H1 (cell line): Measurements from ENCODE around the gene UBE2E2. TPM values are rescaled to one million over a fixed set of nuclear protein-coding genes. Genes with fewer than 3 reads are reported as not detected.

ENCODE experiments used
- BRCA1 ChIP-seq: IDR thresholded peaks from 2 replicates; pipeline ENCODE4 v1.6.1; 2012; ENCODE audit warnings: low read depth, low read length, improper control_type of control experiment
- CHD2 ChIP-seq: IDR thresholded peaks from 2 replicates; pipeline ENCODE4 v1.6.1; 2012; ENCODE audit warnings: low read length, improper control_type of control experiment
- CTBP2 ChIP-seq: IDR thresholded peaks from 2 replicates; pipeline ENCODE4 v1.7.0; 2011; ENCODE audit warnings: borderline replicate concordance, mild to moderate bottlenecking, moderate library complexity, mixed read lengths, low read length; ENCODE audit not compliant: insufficient read depth, insufficient read length
- E2F6 ChIP-seq: IDR thresholded peaks from 2 replicates; pipeline ENCODE4 v1.6.1; 2012; ENCODE audit warnings: inconsistent platforms
- HDAC2 ChIP-seq, 2 experiments: fragments of 300-600 bp in 1 of 2; sonication (generic) in 1 of 2; IDR thresholded peaks; 2 replicates each; pipeline ENCODE4 v1.6.1; 2011 to 2012; ENCODE audit warnings: low read depth in 2 of 2, low read length in 2 of 2, mild to moderate bottlenecking in 2 of 2, moderate library complexity in 2 of 2, borderline replicate concordance in 1 of 2, inconsistent platforms in 1 of 2
- MAFK ChIP-seq: IDR thresholded peaks from 2 replicates; pipeline ENCODE4 v1.6.1; 2012; ENCODE audit warnings: low read depth, mild to moderate bottlenecking, improper control_type of control experiment, low read length
- NANOG ChIP-seq: IDR thresholded peaks from 2 replicates; pipeline ENCODE4 v1.6.1; 2011; ENCODE audit warnings: low read length, low read depth, mild to moderate bottlenecking, inconsistent platforms; ENCODE audit not compliant: insufficient read depth, poor library complexity, severe bottlenecking
- SRF ChIP-seq: IDR thresholded peaks from 2 replicates; pipeline ENCODE4 v1.6.1; 2011; ENCODE audit warnings: mild to moderate bottlenecking, low read depth, low read length, moderate library complexity
- TAF1 ChIP-seq: IDR thresholded peaks from 2 replicates; pipeline ENCODE4 v1.6.1; 2011; ENCODE audit warnings: mild to moderate bottlenecking, low read depth, low read length
- TBP ChIP-seq: IDR thresholded peaks from 2 replicates; pipeline ENCODE4 v1.6.1; 2011; ENCODE audit warnings: low read depth, low read length, improper control_type of control experiment
- polyA plus RNA-seq, 7 experiments: library from polyadenylated mRNA; depleted of rRNA in 3 of 7; stranded (reverse) in 5 of 7; unstranded in 2 of 7; fragments of >200 nt in 5 of 7; fragments of 200-250 nt in 2 of 7; gene quantifications; 1 replicate in 5 of 7; 2 replicates in 1 of 7; 4 replicates in 1 of 7; pipeline versions ENCODE4 v1.2.1 to v1.2.3, GENCODE V29; 2011 to 2013; ENCODE audit warnings: missing spikeins in 2 of 7, mixed read lengths in 2 of 7
- total RNA-seq: library from RNA; stranded (reverse); fragmentation: NEBNext Ultra II Directional; extraction: Animal tissue kit (Norgen Biotek cat#: 25700); gene quantifications from 2 replicates; pipeline ENCODE4 v1.2.1, GENCODE V29; 2021
- TF ChIP-seq, protein P1 (sequence below): fragments of 300-600 bp; sonication (generic); IDR thresholded peaks from 2 replicates; pipeline ENCODE4 v1.7.1; 2012; ENCODE audit warnings: low read length, moderate library complexity, mild to moderate bottlenecking, inconsistent platforms; ENCODE audit not compliant: insufficient replicate concordance

Gene UBE2E2
- total and polyA plus RNA-seq, 2 of the 8 experiments (the other 6 are each of a cell fraction or from before 2014, with no cell fraction given) = 57.6 to 70.6 TPM

- TF ChIP-seq, protein P1, sequence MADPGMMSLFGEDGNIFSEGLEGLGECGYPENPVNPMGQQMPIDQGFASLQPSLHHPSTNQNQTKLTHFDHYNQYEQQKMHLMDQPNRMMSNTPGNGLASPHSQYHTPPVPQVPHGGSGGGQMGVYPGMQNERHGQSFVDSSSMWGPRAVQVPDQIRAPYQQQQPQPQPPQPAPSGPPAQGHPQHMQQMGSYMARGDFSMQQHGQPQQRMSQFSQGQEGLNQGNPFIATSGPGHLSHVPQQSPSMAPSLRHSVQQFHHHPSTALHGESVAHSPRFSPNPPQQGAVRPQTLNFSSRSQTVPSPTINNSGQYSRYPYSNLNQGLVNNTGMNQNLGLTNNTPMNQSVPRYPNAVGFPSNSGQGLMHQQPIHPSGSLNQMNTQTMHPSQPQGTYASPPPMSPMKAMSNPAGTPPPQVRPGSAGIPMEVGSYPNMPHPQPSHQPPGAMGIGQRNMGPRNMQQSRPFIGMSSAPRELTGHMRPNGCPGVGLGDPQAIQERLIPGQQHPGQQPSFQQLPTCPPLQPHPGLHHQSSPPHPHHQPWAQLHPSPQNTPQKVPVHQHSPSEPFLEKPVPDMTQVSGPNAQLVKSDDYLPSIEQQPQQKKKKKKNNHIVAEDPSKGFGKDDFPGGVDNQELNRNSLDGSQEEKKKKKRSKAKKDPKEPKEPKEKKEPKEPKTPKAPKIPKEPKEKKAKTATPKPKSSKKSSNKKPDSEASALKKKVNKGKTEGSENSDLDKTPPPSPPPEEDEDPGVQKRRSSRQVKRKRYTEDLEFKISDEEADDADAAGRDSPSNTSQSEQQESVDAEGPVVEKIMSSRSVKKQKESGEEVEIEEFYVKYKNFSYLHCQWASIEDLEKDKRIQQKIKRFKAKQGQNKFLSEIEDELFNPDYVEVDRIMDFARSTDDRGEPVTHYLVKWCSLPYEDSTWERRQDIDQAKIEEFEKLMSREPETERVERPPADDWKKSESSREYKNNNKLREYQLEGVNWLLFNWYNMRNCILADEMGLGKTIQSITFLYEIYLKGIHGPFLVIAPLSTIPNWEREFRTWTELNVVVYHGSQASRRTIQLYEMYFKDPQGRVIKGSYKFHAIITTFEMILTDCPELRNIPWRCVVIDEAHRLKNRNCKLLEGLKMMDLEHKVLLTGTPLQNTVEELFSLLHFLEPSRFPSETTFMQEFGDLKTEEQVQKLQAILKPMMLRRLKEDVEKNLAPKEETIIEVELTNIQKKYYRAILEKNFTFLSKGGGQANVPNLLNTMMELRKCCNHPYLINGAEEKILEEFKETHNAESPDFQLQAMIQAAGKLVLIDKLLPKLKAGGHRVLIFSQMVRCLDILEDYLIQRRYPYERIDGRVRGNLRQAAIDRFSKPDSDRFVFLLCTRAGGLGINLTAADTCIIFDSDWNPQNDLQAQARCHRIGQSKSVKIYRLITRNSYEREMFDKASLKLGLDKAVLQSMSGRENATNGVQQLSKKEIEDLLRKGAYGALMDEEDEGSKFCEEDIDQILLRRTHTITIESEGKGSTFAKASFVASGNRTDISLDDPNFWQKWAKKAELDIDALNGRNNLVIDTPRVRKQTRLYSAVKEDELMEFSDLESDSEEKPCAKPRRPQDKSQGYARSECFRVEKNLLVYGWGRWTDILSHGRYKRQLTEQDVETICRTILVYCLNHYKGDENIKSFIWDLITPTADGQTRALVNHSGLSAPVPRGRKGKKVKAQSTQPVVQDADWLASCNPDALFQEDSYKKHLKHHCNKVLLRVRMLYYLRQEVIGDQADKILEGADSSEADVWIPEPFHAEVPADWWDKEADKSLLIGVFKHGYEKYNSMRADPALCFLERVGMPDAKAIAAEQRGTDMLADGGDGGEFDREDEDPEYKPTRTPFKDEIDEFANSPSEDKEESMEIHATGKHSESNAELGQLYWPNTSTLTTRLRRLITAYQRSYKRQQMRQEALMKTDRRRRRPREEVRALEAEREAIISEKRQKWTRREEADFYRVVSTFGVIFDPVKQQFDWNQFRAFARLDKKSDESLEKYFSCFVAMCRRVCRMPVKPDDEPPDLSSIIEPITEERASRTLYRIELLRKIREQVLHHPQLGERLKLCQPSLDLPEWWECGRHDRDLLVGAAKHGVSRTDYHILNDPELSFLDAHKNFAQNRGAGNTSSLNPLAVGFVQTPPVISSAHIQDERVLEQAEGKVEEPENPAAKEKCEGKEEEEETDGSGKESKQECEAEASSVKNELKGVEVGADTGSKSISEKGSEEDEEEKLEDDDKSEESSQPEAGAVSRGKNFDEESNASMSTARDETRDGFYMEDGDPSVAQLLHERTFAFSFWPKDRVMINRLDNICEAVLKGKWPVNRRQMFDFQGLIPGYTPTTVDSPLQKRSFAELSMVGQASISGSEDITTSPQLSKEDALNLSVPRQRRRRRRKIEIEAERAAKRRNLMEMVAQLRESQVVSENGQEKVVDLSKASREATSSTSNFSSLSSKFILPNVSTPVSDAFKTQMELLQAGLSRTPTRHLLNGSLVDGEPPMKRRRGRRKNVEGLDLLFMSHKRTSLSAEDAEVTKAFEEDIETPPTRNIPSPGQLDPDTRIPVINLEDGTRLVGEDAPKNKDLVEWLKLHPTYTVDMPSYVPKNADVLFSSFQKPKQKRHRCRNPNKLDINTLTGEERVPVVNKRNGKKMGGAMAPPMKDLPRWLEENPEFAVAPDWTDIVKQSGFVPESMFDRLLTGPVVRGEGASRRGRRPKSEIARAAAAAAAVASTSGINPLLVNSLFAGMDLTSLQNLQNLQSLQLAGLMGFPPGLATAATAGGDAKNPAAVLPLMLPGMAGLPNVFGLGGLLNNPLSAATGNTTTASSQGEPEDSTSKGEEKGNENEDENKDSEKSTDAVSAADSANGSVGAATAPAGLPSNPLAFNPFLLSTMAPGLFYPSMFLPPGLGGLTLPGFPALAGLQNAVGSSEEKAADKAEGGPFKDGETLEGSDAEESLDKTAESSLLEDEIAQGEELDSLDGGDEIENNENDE = no peak
- TF ChIP-seq MAFK = no peak
- no peak for TF ChIP-seq TBP
- TF ChIP-seq BRCA1 = no peak
- no peak for TF ChIP-seq NANOG
- TF ChIP-seq SRF = no peak
- no peak for TF ChIP-seq TAF1
- TF ChIP-seq CTBP2 = no peak
- no peak for TF ChIP-seq E2F6
- TF ChIP-seq HDAC2 (IDR thresholded peaks at IDR 0.05; ENCODE audit: borderline replicate concordance in 1 of 2, low read depth in 2 of 2, low read length in 2 of 2) = no peak
- no peak for TF ChIP-seq CHD2
Observed at GRCh38 chr3:23566499-23566898, 363.4 kb downstream of the UBE2E2 start (continued).
